Stomach (tissue), 4 donors: Measurements from ENCODE around the gene C1QTNF7.

Experiments used
- EP300 ChIP-seq: sonication (generic); formaldehyde crosslinking; IDR thresholded peaks from one replicate; pipeline ENCODE4 v1.6.1; 2017; ENCODE audit warnings: antibody characterized with exemption
- POLR2A ChIP-seq, 4 donors: fragments of 450-650 bp; IDR thresholded peaks; one replicate each; pipeline ENCODE4 v1.6.1; 2016; ENCODE audit warnings: antibody characterized with exemption in 4 of 4, control low read depth in 2 of 4, mild to moderate bottlenecking in 1 of 4, moderate library complexity in 1 of 4
- TF ChIP-seq, protein P1 (sequence below), 7 experiments: fragments of 450-650 bp in 4 of 7; fragments of 200-600 bp in 3 of 7; sonication (generic) in 3 of 7; IDR thresholded peaks; one replicate each; pipeline ENCODE4 v1.5.1; 2016 to 2019; ENCODE audit warnings: antibody characterized with exemption in 7 of 7, control low read depth in 2 of 7, mild to moderate bottlenecking in 1 of 7

DNA sequence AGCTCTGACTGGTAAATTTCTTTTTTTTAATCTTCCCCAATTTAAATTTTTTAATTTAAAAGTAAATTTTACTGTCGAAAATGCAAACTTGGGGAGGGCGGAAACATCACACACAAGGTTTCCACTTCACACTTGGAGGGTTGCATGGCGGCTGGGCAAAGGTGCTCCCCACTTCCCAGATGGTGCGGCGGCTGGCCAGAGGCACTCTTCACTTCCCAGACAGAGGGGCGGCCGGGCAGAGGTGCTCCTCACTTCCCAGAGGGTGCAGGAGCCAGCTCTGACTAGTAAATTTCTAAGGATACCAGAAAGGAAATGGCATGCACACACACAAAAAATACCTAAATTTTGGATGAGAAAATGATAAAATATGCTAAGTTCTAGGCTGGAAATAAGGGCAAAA is 16.4 kb downstream of the C1QTNF7 start:
- no peak for TF ChIP-seq POLR2A (IDR thresholded peaks at IDR 0.05)
- TF ChIP-seq, protein P1, sequence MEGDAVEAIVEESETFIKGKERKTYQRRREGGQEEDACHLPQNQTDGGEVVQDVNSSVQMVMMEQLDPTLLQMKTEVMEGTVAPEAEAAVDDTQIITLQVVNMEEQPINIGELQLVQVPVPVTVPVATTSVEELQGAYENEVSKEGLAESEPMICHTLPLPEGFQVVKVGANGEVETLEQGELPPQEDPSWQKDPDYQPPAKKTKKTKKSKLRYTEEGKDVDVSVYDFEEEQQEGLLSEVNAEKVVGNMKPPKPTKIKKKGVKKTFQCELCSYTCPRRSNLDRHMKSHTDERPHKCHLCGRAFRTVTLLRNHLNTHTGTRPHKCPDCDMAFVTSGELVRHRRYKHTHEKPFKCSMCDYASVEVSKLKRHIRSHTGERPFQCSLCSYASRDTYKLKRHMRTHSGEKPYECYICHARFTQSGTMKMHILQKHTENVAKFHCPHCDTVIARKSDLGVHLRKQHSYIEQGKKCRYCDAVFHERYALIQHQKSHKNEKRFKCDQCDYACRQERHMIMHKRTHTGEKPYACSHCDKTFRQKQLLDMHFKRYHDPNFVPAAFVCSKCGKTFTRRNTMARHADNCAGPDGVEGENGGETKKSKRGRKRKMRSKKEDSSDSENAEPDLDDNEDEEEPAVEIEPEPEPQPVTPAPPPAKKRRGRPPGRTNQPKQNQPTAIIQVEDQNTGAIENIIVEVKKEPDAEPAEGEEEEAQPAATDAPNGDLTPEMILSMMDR (IDR thresholded peaks at IDR 0.05), result no peak
- TF ChIP-seq EP300, result no peak
